ENCODE data around the gene EMC9.

DNA sequence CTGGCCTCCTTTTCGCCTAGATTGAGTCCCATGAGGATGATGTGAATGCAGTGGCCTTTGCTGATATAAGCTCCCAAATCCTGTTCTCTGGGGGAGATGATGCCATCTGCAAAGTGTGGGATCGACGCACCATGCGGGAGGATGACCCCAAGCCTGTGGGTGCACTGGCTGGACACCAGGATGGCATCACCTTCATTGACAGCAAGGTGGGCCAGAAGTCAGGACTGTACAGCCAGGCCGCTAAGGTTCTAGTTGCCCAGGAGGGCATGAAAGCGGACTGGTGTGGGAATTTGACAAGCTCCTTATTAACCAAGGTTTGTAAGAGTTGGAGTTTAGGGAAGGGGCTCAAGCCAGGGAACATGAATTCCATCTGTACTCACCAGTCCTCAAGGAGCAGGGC is 21.7 kb downstream of the EMC9 start:
- TF ChIP-seq CTCF (IDR thresholded peaks at IDR 0.05; ENCODE audit: insufficient read depth, low read depth, low read length), result no peak
- no peak for TF ChIP-seq EZH2 (IDR thresholded peaks at IDR 0.05; ENCODE audit: insufficient read depth, low read length)
